Measurements from ENCODE around the gene UBLCP1. TPM values are rescaled to one million over a fixed set of nuclear protein-coding genes. Genes with fewer than 3 reads are reported as not detected.
A peak's percentile ranks its signal among the peaks of the same experiment; 100 is the strongest.

Gene UBLCP1
- polyA plus RNA-seq, 1 donor = 25.4 TPM

GRCh38 chr5:159309689-159310433, 46.8 kb downstream of the UBLCP1 start:
- peaks cover 56% of the 10 kb centered on the region for H3K27me3 ChIP-seq (ENCODE audit: control insufficient read depth, insufficient read depth, low read length)
- no peaks in the 10 kb centered on the region for H3K9me3 ChIP-seq (ENCODE audit: control insufficient read depth, low read depth, low read length)
- H3K36me3 ChIP-seq (ENCODE audit: control insufficient read depth, insufficient read depth, low read length) = no peaks in the 10 kb centered on the region
- no peak overlapping the region for H3K27ac ChIP-seq (ENCODE audit: low read length)
- H3K4me3 ChIP-seq (ENCODE audit: low read length) = no peak overlapping the region
- no CpG with 5 or more reads among the region's 8 CpGs for WGBS (ENCODE audit: insufficient coverage, low lambda C conversion rate)
- H3K4me1 ChIP-seq (ENCODE audit: control insufficient read depth, insufficient read depth, low read length) = peaks cover 6% of the 10 kb centered on the region
- no peak for DNase-seq

- Histone ChIP-seq H3K36me3 (ENCODE audit: control insufficient read depth, insufficient read depth, low read length) (no peaks in the 10 kb centered on the region), H3K27ac (ENCODE audit: low read length) (no peak overlapping the region), H3K4me1 (ENCODE audit: control insufficient read depth, insufficient read depth, low read length) (peaks cover 6% of the 10 kb centered on the region), H3K4me3 (ENCODE audit: low read length) (no peak overlapping the region), H3K27me3 (ENCODE audit: control insufficient read depth, insufficient read depth, low read length) (peaks cover 50% of the 10 kb centered on the region), H3K9me3 (ENCODE audit: control insufficient read depth, low read depth, low read length) (no peaks in the 10 kb centered on the region)
- WGBS (ENCODE audit: insufficient coverage, low lambda C conversion rate) = no CpG with 5 or more reads among the region's 26 CpGs
- peak; percentile 19 to 52 for DNase-seq
Observed at GRCh38 chr5:159310511-159310910, 47.4 kb downstream of the UBLCP1 start.

GRCh38 chr5:159311063-159311462, 48.0 kb downstream of the UBLCP1 start:
- no peaks in the 10 kb centered on the region for H3K9me3 ChIP-seq (ENCODE audit: control insufficient read depth, low read depth, low read length)
- H3K4me3 ChIP-seq (ENCODE audit: low read length) = no peak overlapping the region
- DNase-seq = no peak
- no peak overlapping the region for H3K27ac ChIP-seq (ENCODE audit: low read length)
- H3K4me1 ChIP-seq (ENCODE audit: control insufficient read depth, insufficient read depth, low read length) = peaks cover 6% of the 10 kb centered on the region
- H3K36me3 ChIP-seq (ENCODE audit: control insufficient read depth, insufficient read depth, low read length) = no peaks in the 10 kb centered on the region
- no CpG with 5 or more reads among the region's 7 CpGs for WGBS (ENCODE audit: insufficient coverage, low lambda C conversion rate)
- peaks cover 48% of the 10 kb centered on the region for H3K27me3 ChIP-seq (ENCODE audit: control insufficient read depth, insufficient read depth, low read length)

GRCh38 chr5:159313197-159313596, 50.1 kb downstream of the UBLCP1 start:
- no CpG with 5 or more reads among the region's 2 CpGs for WGBS (ENCODE audit: insufficient coverage, low lambda C conversion rate)
- H3K27ac ChIP-seq (ENCODE audit: low read length) = no peak overlapping the region
- H3K9me3 ChIP-seq (ENCODE audit: control insufficient read depth, low read depth, low read length) = no peaks in the 10 kb centered on the region
- no peaks in the 10 kb centered on the region for H3K36me3 ChIP-seq (ENCODE audit: control insufficient read depth, insufficient read depth, low read length)
- H3K4me3 ChIP-seq (ENCODE audit: low read length) = no peak overlapping the region
- DNase-seq = no peak
- peaks cover 37% of the 10 kb centered on the region for H3K27me3 ChIP-seq (ENCODE audit: control insufficient read depth, insufficient read depth, low read length)
- H3K4me1 ChIP-seq (ENCODE audit: control insufficient read depth, insufficient read depth, low read length) = peaks cover 6% of the 10 kb centered on the region

GRCh38 chr5:159316519-159317383, 53.7 kb downstream of the UBLCP1 start:
- DNase-seq = peak in 1 of 2 donors; percentile 17
- WGBS (ENCODE audit: insufficient coverage, low lambda C conversion rate) = 100% methylated on average over 3 of the region's 9 CpGs
- Histone ChIP-seq H3K27me3 (ENCODE audit: control insufficient read depth, insufficient read depth, low read length) (peaks cover 10% of the 10 kb centered on the region), H3K4me3 (ENCODE audit: low read length) (no peak overlapping the region), H3K36me3 (ENCODE audit: control insufficient read depth, insufficient read depth, low read length) (no peaks in the 10 kb centered on the region), H3K27ac (ENCODE audit: low read length) (no peak overlapping the region), H3K9me3 (ENCODE audit: control insufficient read depth, low read depth, low read length) (no peaks in the 10 kb centered on the region), H3K4me1 (ENCODE audit: control insufficient read depth, insufficient read depth, low read length) (no peaks in the 10 kb centered on the region)

DNA sequence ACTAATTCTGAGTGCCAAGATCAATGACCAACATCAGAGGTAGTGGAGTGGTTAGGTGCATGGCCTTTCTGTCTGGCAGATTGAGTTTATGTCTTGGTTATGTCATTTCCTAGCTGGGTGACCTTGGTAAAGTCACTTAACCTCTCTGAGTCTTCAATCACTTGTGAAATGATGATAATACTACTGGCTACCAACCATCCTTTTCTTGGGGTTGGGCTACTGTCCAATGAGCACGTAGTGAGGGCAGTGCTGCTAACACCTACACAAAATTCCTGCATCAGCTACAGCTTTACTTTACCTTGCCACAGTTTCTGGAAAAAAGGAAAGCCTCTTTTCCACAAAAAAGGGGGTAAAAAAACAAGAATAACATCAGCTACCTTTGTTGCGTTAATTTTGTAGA, 54.8 kb downstream of the UBLCP1 start:
- WGBS (ENCODE audit: insufficient coverage, low lambda C conversion rate) = no CpG with 5 or more reads among the region's 2 CpGs
- H3K27ac ChIP-seq (ENCODE audit: low read length) = no peak overlapping the region

GRCh38 chr5:159318448-159318847, 55.4 kb downstream of the UBLCP1 start:
- Histone ChIP-seq H3K4me3 (ENCODE audit: low read length) (no peak overlapping the region), H3K36me3 (ENCODE audit: control insufficient read depth, insufficient read depth, low read length) (no peaks in the 10 kb centered on the region), H3K27ac (ENCODE audit: low read length) (no peak overlapping the region), H3K27me3 (ENCODE audit: control insufficient read depth, insufficient read depth, low read length) (peaks cover 9% of the 10 kb centered on the region), H3K4me1 (ENCODE audit: control insufficient read depth, insufficient read depth, low read length) (no peaks in the 10 kb centered on the region), H3K9me3 (ENCODE audit: control insufficient read depth, low read depth, low read length) (no peaks in the 10 kb centered on the region)
- WGBS (ENCODE audit: insufficient coverage, low lambda C conversion rate) = no CpG with 5 or more reads among the region's 4 CpGs
- no peak for DNase-seq

More for the DNA sequence above, 54.8 kb downstream of the UBLCP1 start:
- Histone ChIP-seq H3K27me3 (ENCODE audit: control insufficient read depth, insufficient read depth, low read length) (peaks cover 5% of the 10 kb centered on the region), H3K4me3 (ENCODE audit: low read length) (no peak overlapping the region), H3K36me3 (ENCODE audit: control insufficient read depth, insufficient read depth, low read length) (no peaks in the 10 kb centered on the region), H3K4me1 (ENCODE audit: control insufficient read depth, insufficient read depth, low read length) (no peaks in the 10 kb centered on the region), H3K9me3 (ENCODE audit: control insufficient read depth, low read depth, low read length) (no peaks in the 10 kb centered on the region)
- DNase-seq = no peak

DNA sequence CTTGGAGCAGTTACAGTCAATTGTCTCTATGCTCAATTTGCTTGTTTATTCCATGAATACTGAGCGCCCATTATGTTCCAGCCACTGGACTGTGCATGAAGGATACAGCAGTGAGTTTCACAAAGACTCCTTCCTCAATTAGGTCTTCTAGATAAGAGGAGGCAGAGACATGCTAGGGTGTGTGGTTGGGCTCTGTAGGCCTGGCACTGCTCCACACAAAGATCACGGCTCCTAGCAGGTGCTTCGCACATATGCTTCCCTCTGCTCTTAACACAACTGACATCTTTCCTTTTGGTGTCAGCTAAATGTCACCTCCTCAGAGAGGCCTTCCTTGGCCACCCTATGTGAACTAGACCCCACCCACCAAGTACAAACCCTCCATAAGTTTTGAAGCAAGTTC, 56.3 kb downstream of the UBLCP1 start:
- no CpG with 5 or more reads among the region's 3 CpGs for WGBS (ENCODE audit: insufficient coverage, low lambda C conversion rate)
- Histone ChIP-seq H3K4me3 (ENCODE audit: low read length) (no peak overlapping the region), H3K27ac (ENCODE audit: low read length) (no peak overlapping the region), H3K36me3 (ENCODE audit: control insufficient read depth, insufficient read depth, low read length) (no peaks in the 10 kb centered on the region), H3K4me1 (ENCODE audit: control insufficient read depth, insufficient read depth, low read length) (no peaks in the 10 kb centered on the region), H3K27me3 (ENCODE audit: control insufficient read depth, insufficient read depth, low read length) (peaks cover 7% of the 10 kb centered on the region), H3K9me3 (ENCODE audit: control insufficient read depth, low read depth, low read length) (no peaks in the 10 kb centered on the region)
- no peak for DNase-seq

DNA sequence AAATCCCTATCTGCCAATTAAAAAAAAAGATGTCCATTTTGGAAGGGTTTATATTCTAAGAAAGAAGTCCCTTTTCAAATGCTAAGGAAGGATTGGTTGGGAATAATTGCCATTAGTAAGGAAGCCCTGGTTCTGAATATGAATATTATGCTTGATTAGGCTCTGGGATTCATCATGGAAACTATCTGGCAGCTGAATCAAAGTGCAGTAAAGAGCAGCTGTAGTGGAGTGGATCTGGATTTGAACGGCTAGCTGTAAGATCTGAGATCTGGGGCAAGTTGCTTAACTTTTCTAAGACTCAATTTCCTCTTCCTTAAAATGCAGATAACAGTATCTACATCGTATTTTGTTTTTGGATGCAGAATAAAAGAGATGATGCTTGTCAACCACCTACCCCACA, 56.7 kb downstream of the UBLCP1 start:
- no peak overlapping the region for H3K4me3 ChIP-seq (ENCODE audit: low read length)

DNA sequence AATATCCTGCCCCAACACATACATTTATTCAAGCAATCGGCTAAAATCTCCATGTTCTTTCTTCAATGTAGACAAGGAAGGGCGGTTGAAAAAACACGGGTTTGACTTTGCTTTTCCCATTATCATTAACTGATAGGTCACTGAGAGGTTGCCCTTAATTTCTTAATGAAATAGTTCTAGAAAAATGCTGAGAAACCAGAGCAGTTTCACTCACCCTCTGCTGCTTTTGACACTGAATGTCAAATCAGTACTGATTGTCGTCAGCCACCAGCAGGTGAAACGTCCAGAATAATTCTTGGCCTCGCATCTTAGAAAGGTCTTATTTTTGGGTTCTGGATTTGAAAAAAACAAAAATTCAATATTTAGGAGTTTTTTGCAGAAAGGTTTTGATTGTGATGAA, 59.1 kb downstream of the UBLCP1 start:
- Histone ChIP-seq H3K27ac (ENCODE audit: low read length) (no peak overlapping the region), H3K36me3 (ENCODE audit: control insufficient read depth, insufficient read depth, low read length) (no peaks in the 10 kb centered on the region), H3K4me3 (ENCODE audit: low read length) (no peak overlapping the region), H3K4me1 (ENCODE audit: control insufficient read depth, insufficient read depth, low read length) (no peaks in the 10 kb centered on the region), H3K27me3 (ENCODE audit: control insufficient read depth, insufficient read depth, low read length) (peaks cover 20% of the 10 kb centered on the region), H3K9me3 (ENCODE audit: control insufficient read depth, low read depth, low read length) (no peaks in the 10 kb centered on the region)
- no peak for DNase-seq
- 90% methylated on average over 2 of the region's 6 CpGs for WGBS (ENCODE audit: insufficient coverage, low lambda C conversion rate)

More for the DNA sequence above, 56.7 kb downstream of the UBLCP1 start:
- Histone ChIP-seq H3K4me1 (ENCODE audit: control insufficient read depth, insufficient read depth, low read length) (no peaks in the 10 kb centered on the region), H3K9me3 (ENCODE audit: control insufficient read depth, low read depth, low read length) (no peaks in the 10 kb centered on the region), H3K27me3 (ENCODE audit: control insufficient read depth, insufficient read depth, low read length) (peaks cover 8% of the 10 kb centered on the region), H3K36me3 (ENCODE audit: control insufficient read depth, insufficient read depth, low read length) (no peaks in the 10 kb centered on the region), H3K27ac (ENCODE audit: low read length) (no peak overlapping the region)
- DNase-seq = no peak
- WGBS (ENCODE audit: insufficient coverage, low lambda C conversion rate) = no CpG with 5 or more reads among the region's 2 CpGs

Measured in large intestine (tissue), 3 donors.